Mesodermal cell (in vitro differentiated cells): Measurements from ENCODE around the gene APOL5.

Experiments used
- H3K27ac ChIP-seq: 2 replicates; pipeline ENCODE4 v1.7.0; 2013; ENCODE audit warnings: mild to moderate bottlenecking, low read depth, low read length, moderate library complexity; ENCODE audit not compliant: severe bottlenecking
- H3K36me3 ChIP-seq: 2 replicates; pipeline ENCODE4 v1.7.1; 2013; ENCODE audit warnings: mild to moderate bottlenecking, low read length, moderate library complexity; ENCODE audit not compliant: control insufficient read depth, insufficient read depth
- H3K4me1 ChIP-seq: one replicate; pipeline ENCODE4 v1.7.1; 2013; ENCODE audit warnings: mild to moderate bottlenecking, low read length; ENCODE audit not compliant: insufficient read depth, control insufficient read depth, poor library complexity, severe bottlenecking
- H3K4me3 ChIP-seq: 2 replicates; pipeline ENCODE4 v1.7.0; 2013; ENCODE audit warnings: low read length, control low read depth, mild to moderate bottlenecking; ENCODE audit not compliant: insufficient read depth, poor library complexity, severe bottlenecking; ENCODE audit errors: extremely low read depth
- H3K9me3 ChIP-seq: 2 replicates; pipeline ENCODE4 v1.7.1; 2013; ENCODE audit warnings: mild to moderate bottlenecking, low read length, moderate library complexity; ENCODE audit not compliant: control insufficient read depth
- WGBS, 2 experiments: methylation state at CpG; one replicate each; pipeline ENCODE4 v1.1.5; 2013; ENCODE audit warnings: missing lambda C conversion rate in 2 of 2; ENCODE audit not compliant: insufficient coverage in 2 of 2; 5-methylcytosine and 5-hydroxymethylcytosine counted together

The APOL5 gene

GRCh38 chr22:35761037-35761436 lies 43.4 kb downstream of the APOL5 start:
- Histone ChIP-seq H3K4me3 (no peak overlapping the region), H3K4me1 (no peaks in the 10 kb centered on the region), H3K9me3 (no peaks in the 10 kb centered on the region), H3K36me3 (peaks cover 67% of the 10 kb centered on the region), H3K27ac (no peak overlapping the region)
- no CpG with 5 or more reads among the region's 1 CpG for WGBS, 2 experiments

- H3K9me3 ChIP-seq: no peaks in the 10 kb centered on the region
- 41 to 68% methylated on average over 3 to 4 of the region's 10 CpGs for WGBS, 2 experiments
- H3K4me3 ChIP-seq: no peak overlapping the region
- peak overlapping the region; percentile 36 for H3K27ac ChIP-seq
- H3K36me3 ChIP-seq: peaks cover 20% of the 10 kb centered on the region
- no peaks in the 10 kb centered on the region for H3K4me1 ChIP-seq
Observed at GRCh38 chr22:35766654-35767580, 49.2 kb downstream of the APOL5 start.

- no peak overlapping the region for H3K27ac ChIP-seq
- H3K4me1 ChIP-seq: no peaks in the 10 kb centered on the region
- H3K9me3 ChIP-seq: no peaks in the 10 kb centered on the region
- no peak overlapping the region for H3K4me3 ChIP-seq
- H3K36me3 ChIP-seq: peaks cover 1% of the 10 kb centered on the region
Observed at GRCh38 chr22:35769974-35770373, 52.3 kb downstream of the APOL5 start.

- H3K4me1 ChIP-seq: no peaks in the 10 kb centered on the region
- H3K36me3 ChIP-seq: no peaks in the 10 kb centered on the region
- no peak overlapping the region for H3K4me3 ChIP-seq
- no peak overlapping the region for H3K27ac ChIP-seq
- no peaks in the 10 kb centered on the region for H3K9me3 ChIP-seq
- WGBS, 2 experiments: 87 to 100% methylated on average over 2 of the region's 2 CpGs
Observed at GRCh38 chr22:35775339-35775738, 57.7 kb downstream of the APOL5 start.

- Histone ChIP-seq H3K27ac (peak overlapping the region; percentile 20), H3K4me1 (peaks cover 8% of the 10 kb centered on the region), H3K36me3 (peaks cover 12% of the 10 kb centered on the region), H3K9me3 (no peaks in the 10 kb centered on the region), H3K4me3 (no peak overlapping the region)
- WGBS, 2 experiments: 97 to 100% methylated on average over 1 to 3 of the region's 4 CpGs
Observed at GRCh38 chr22:35777335-35777975, 59.8 kb downstream of the APOL5 start.
